Body of pancreas (tissue), 4 donors: ENCODE measurements around the gene IFI30. TPM values are rescaled to one million over a fixed set of nuclear protein-coding genes. Genes with fewer than 3 reads are reported as not detected.

ENCODE experiments used
- ATAC-seq: fragments of 150-250 bp; one replicate; pipeline ENCODE4 v1.9.1; 2016
- DNase-seq, 4 donors: peaks; one replicate each; pipeline ENCODE4 v3.0.0-alpha.2; 2019
- H3K27ac ChIP-seq, 4 donors: fragments of 200-600 bp; sonication (generic); 1 replicate in 3 of 4; 2 replicates in 1 of 4; pipeline versions ENCODE4 v1.5.1 to v1.6.1; 2016 to 2019; ENCODE audit warnings: mild to moderate bottlenecking in 1 of 4, mixed read lengths in 1 of 4, moderate library complexity in 1 of 4
- H3K27me3 ChIP-seq, 2 donors: fragments of 200-600 bp; sonication (generic); one replicate each; pipeline ENCODE4 v1.6.0; 2016; ENCODE audit warnings: mild to moderate bottlenecking in 1 of 2
- H3K36me3 ChIP-seq, 2 donors: fragments of 200-600 bp; sonication (generic); replicated peaks in 1 of 2; 2 replicates each; pipeline ENCODE4 v1.5.1; 2016; ENCODE audit warnings: low read depth in 2 of 2; ENCODE audit not compliant: insufficient read depth in 1 of 2
- H3K4me1 ChIP-seq: fragments of 200-600 bp; sonication (generic); one replicate; pipeline ENCODE4 v1.6.0; 2016
- H3K4me3 ChIP-seq, 2 donors: fragments of 200-600 bp; sonication (generic); 1 replicate in 1 of 2; 2 replicates in 1 of 2; pipeline ENCODE4 v1.5.1; 2016 to 2019
- H3K9me3 ChIP-seq, 3 donors: fragments of 200-600 bp; sonication (generic); 1 replicate in 2 of 3; 2 replicates in 1 of 3; pipeline ENCODE4 v1.5.1; 2016
- CTCF ChIP-seq, 7 experiments: fragments of 450-650 bp in 4 of 7; fragments of 200-600 bp in 3 of 7; sonication (generic) in 3 of 7; IDR thresholded peaks; one replicate each; pipeline ENCODE4 v1.5.1; 2016 to 2019; ENCODE audit warnings: antibody characterized with exemption in 7 of 7
- POLR2A ChIP-seq, 3 donors: fragments of 450-650 bp; IDR thresholded peaks; one replicate each; pipeline ENCODE4 v1.6.1; 2016; ENCODE audit warnings: antibody characterized with exemption in 3 of 3, mild to moderate bottlenecking in 2 of 3
- WGBS, 2 donors: methylation state at CpG; one replicate each; pipeline ENCODE4 v1.1.5; 2017; 5-methylcytosine and 5-hydroxymethylcytosine counted together
- intact Hi-C: fragments of 100-400 bp; cut with DNase I; formaldehyde crosslinking; loops from one replicate; pipeline ENCODE4 v1.15.1; 2023
- total RNA-seq, 2 donors: library from RNA; depleted of rRNA; stranded (reverse); fragments of >200 nt; gene quantifications; one replicate each; pipeline ENCODE4 v1.1.0, GENCODE V29; 2016

IFI30 gene
- total RNA-seq, 2 donors from 2014 or later: 30.3 to 32.9 TPM

- H3K27me3 ChIP-seq: no peaks in the 10 kb centered on the region
- TF ChIP-seq CTCF (IDR thresholded peaks at IDR 0.05): no peak
- no peak for TF ChIP-seq POLR2A (IDR thresholded peaks at IDR 0.05)
- no peak overlapping the region for H3K27ac ChIP-seq
- H3K9me3 ChIP-seq: no peaks in the 10 kb centered on the region
- intact Hi-C loops: no loop called here
- ATAC-seq: no peak
- peaks cover 3% of the 10 kb centered on the region for H3K4me1 ChIP-seq
- WGBS, 2 donors: 89 to 95% methylated on average over 5 of the region's 5 CpGs
- H3K36me3 ChIP-seq: no peaks in the 10 kb centered on the region
- no peak for DNase-seq
- no peak overlapping the region for H3K4me3 ChIP-seq
Measured at GRCh38 chr19:18179957-18180356, 6.3 kb downstream of the IFI30 start.

GRCh38 chr19:18183529-18183928, 9.9 kb downstream of the IFI30 start:
- TF ChIP-seq POLR2A (IDR thresholded peaks at IDR 0.05) (no peak), CTCF (IDR thresholded peaks at IDR 0.05) (no peak)
- Histone ChIP-seq H3K9me3 (no peaks in the 10 kb centered on the region), H3K36me3 (no peaks in the 10 kb centered on the region), H3K27ac (no peak overlapping the region), H3K4me3 (no peak overlapping the region), H3K27me3 (no peaks in the 10 kb centered on the region), H3K4me1 (no peaks in the 10 kb centered on the region)
- intact Hi-C loops: no loop called here
- DNase-seq (no peak), ATAC-seq (no peak)

GRCh38 chr19:18185538-18185937, 11.9 kb downstream of the IFI30 start:
- no peak for TF ChIP-seq POLR2A (IDR thresholded peaks at IDR 0.05)
- TF ChIP-seq CTCF (IDR thresholded peaks at IDR 0.05): no peak
- ATAC-seq (no peak), DNase-seq (no peak)
- no peaks in the 10 kb centered on the region for H3K4me1 ChIP-seq
- H3K4me3 ChIP-seq: no peak overlapping the region
- no peaks in the 10 kb centered on the region for H3K36me3 ChIP-seq
- H3K9me3 ChIP-seq: no peaks in the 10 kb centered on the region
- H3K27ac ChIP-seq: no peak overlapping the region
- 66 to 75% methylated on average over 6 of the region's 6 CpGs for WGBS, 2 donors
- intact Hi-C loops: no loop called here
- H3K27me3 ChIP-seq: no peaks in the 10 kb centered on the region

GRCh38 chr19:18190278-18190677, 16.7 kb downstream of the IFI30 start:
- no peaks in the 10 kb centered on the region for H3K36me3 ChIP-seq
- no peak overlapping the region for H3K27ac ChIP-seq
- no peaks in the 10 kb centered on the region for H3K27me3 ChIP-seq
- TF ChIP-seq POLR2A (IDR thresholded peaks at IDR 0.05) (no peak), CTCF (IDR thresholded peaks at IDR 0.05) (no peak)
- intact Hi-C loops: no loop called here
- no peak for DNase-seq
- H3K9me3 ChIP-seq: no peaks in the 10 kb centered on the region
- no peak for ATAC-seq
- WGBS, 2 donors: 84 to 85% methylated on average over 4 of the region's 4 CpGs
- peaks cover 15% of the 10 kb centered on the region for H3K4me1 ChIP-seq
- H3K4me3 ChIP-seq: no peak overlapping the region

GRCh38 chr19:18191640-18192062, 18.0 kb downstream of the IFI30 start:
- 65 to 68% methylated on average over 5 of the region's 5 CpGs for WGBS, 2 donors
- no peak for DNase-seq

More at GRCh38 chr19:18191640-18192062, 18.0 kb downstream of the IFI30 start:
- H3K4me1 ChIP-seq: peaks cover 15% of the 10 kb centered on the region
- TF ChIP-seq CTCF (IDR thresholded peaks at IDR 0.05) (no peak), POLR2A (IDR thresholded peaks at IDR 0.05) (no peak)
- H3K36me3 ChIP-seq: no peaks in the 10 kb centered on the region
- no peaks in the 10 kb centered on the region for H3K27me3 ChIP-seq
- H3K4me3 ChIP-seq: peak overlapping the region in 1 of 2 donors; percentile 13
- intact Hi-C loops: no loop called here
- no peaks in the 10 kb centered on the region for H3K9me3 ChIP-seq
- no peak for ATAC-seq
- H3K27ac ChIP-seq: peak overlapping the region; percentile 76 to 97 (median 92)
